Measurements from ENCODE around the gene SRR.

SRR gene

DNA sequence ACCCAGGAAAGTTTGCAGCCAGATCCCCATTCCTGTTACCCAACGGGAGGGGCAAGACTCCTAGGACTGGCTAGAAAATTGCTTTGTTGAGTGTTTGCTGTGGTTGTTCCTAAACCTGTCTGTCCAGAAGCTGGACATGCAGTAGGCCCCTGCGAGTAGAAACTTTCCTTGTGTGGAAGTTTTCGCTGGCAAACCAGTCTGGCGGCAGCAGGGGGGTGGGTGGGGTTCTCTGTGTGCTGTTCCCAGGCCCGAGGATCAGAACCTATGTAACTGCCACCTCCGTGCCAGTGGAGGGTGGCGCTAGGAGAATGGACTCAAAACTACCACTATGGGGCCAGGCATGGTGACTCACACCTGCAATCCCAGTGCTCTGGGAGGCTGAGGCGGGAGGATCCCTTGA, 42.7 kb downstream of the SRR start:
- DNase-seq: no peak

DNA sequence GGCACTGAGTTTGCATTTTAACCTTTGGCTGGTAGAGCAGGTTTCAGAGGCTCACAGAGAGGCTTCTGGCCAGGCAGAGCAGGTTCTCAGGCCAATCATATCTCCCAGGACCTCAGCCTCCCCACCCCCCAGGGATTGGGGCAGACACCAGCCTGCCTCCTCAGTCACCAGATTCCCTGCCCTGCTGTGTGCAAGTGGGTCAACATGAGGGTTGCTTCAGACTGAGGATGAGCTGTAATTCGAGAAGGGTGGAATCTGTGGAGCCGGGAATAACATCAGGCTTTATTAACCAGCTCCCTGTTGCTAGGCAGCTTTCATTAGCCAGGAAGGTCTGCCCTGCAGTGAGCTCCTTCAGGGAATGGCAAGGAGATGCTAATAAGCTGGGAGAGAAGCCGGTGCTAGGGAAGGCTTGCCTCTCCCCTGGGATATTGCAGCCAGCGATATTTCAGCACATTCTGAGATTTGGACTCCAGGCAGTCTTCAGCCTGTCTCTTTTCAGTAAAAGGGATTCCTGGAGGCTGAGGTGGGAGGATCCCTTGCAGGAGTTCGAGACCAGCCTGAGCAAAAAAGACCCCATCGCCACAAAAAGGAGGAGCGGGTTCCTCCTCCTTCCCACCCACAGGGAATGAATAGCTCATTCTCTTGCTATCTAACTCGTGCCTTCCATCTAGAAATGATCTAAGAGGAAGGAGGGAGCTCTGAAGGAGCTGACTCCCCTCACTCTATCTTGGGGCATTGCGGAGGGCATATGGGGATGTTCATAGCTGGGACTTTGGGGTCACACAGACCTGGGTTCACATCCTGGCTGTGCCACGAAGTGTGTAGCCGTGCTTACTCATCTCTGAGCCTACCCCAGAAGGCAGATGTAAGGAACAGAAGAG, 44.3 kb downstream of the SRR start:
- peak; percentile 83 for DNase-seq

DNA sequence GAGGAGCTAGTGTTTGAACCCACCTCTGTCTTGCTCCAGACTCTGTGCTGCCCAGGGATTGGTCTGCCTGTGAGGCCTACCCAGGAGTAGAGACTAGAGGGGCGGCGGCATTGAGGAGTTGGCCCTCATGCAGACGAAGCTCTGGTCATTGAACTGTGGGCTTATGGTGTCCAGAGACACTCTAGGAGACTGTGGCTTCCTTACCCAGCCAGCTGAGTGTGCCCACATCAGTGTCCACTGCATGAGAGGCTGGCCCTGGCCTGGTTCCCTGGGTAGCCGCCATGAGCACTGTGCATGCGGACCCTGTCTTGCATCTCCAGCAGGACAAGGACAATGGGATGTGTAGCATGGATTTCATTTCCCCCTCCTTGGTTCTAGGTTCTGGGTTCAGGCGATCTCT, 47.5 kb downstream of the SRR start:
- DNase-seq: no peak

DNA sequence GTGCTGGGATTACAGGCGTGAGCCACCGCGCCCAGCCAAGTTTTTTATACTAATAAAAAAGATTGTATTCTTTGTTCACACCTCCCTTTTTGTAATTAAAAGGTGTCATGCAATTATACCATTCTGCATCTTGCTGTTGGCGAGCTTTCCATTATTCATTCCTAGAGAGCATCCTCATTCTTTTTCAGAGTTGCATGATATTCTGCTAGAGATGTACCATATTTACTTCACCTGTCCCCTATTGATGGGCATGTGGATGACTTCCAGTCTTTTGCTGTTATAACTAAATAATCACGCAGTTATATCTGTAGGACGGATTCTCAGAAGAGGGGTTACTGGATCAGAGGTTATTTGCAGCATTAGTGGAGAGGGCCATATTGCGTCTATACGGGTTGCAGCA, 50.6 kb downstream of the SRR start:
- DNase-seq: no peak

DNA sequence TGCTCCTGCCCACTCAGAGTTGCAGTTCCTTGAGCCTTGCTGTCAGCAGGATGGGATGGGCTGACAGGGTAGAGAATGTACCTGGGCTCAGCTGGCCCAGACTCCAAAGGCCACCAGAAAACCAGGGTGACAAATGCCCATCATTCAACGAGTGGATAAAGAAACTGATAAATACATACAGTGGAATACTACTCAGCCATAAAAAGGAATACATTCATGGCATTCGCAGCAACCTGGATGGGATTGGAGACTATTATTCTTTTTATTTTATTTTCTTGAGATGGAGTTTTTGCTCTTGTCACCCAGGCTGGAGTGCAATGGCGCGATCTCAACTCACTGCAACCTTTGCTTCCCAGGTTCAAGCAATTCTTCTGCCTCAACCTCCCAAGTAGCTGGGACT, 53.5 kb downstream of the SRR start:
- DNase-seq: no peak

DNA sequence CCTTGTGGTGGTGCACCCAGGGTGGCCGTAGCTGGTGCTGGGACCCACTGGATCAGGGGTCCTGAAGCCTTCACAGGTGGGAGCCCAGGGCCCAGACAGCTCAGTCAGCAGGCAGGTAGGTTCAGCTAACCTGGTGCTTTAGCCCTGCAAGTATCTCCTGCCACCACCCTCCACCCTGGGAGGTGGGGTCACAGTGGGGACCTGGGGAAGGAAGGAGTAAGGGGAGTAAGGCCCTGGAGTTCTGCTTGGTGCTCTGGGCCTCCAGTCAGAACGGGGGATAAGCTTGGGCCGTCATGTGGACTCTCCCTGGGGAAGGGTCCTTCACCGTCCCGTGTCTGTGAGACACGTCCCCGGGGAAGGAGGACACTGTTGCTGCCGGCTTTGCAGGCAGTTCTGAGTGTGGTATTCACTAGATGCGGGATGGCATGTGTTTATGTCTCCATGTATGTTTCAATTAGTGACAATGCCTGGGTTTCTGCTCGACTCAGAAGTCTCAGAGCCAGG, 54.2 kb downstream of the SRR start:
- no peak for DNase-seq

DNA sequence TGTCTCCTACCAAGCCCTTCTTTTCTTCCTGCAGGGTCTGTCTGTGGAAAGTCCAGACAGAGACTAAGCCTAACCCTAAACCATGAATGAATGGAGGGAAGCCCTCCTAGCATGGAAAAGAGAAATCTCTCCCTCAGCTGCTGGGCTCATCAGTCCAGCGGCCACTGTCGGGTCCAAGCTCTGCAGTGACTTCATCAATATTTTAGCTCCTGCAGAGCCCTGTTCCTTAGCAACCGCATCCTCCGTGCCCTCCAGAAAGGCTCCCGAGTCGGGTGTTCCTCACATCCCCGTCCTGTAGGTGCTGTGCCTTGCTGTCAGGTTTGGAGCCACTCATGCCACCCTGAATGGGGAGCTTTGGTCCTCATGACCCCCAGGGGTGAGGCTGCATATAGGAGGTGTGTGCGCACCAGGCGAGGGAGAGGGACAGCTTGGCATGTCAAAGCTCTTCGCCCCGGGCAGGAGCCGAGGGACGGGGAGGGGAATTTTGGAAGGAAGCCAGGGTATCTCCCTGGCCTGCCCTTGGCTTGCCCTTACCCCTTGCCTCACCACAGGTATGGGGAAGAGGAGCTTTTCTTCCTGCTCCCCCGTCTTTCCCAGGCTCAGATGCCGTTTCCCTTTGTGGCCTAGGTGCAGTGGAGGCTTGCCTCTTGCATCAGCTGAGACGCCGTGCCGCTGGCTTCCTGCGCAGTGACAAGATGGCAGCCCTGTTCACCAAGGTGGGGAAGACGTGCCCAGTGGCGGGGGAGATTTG, 57.4 kb downstream of the SRR start:
- DNase-seq: no peak

DNA sequence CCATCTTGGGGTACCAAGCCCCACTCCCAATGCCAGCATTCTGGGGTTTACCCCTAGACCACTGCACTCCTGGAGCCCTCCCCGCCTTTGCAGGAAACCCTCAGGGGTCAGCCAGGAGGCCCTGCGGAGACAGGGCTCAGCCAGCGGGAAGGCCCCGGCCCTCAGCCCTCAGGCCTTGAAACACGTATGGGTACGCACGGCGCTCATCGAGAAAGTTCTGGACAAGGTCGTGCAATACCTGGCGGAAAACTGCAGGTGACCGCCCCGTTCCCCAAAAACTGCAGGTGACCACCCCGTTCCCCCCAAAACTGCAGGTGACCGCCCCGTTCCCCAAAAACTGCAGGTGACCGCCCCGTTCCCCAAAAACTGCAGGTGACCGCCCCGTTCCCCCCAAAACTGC, 58.3 kb downstream of the SRR start:
- no peak for DNase-seq

DNA sequence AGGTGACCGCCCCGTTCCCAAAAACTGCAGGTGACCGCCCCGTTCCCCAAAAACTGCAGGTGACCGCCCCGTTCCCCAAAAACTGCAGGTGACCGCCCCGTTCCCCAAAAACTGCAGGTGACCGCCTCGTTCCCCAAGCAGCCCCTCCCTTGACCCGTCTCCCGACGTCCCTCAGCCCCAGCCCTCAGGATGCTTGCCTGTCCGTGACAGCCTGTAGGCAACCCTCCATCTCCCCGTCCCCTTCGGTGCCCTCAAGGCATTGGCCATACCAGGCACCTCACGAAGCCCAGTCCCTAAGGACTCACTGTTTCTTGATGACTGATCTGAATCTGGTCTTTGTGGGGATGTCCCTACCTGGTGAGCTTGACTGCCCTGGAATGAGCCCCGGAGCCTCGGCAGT, 58.7 kb downstream of the SRR start:
- no peak for DNase-seq

DNA sequence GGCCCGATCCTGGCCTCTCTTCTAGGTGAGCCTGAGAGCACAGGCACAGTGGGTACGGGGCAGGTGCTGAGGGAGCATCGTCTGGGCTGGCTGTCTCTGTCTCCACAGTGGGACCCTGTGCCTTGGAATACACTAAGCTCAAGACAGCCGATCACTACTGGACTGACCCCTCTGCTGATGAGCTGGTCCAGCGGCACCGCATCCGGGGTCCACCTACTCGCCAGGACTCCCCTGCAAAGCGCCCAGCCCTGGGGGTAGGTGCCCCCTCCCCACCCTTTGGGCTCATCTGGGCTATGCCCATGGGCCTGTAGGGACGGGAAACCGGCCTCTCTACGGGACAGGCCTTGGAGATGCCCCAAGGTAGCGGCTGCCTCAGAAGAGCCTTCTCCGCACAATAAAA, 59.1 kb downstream of the SRR start:
- no peak for DNase-seq

DNA sequence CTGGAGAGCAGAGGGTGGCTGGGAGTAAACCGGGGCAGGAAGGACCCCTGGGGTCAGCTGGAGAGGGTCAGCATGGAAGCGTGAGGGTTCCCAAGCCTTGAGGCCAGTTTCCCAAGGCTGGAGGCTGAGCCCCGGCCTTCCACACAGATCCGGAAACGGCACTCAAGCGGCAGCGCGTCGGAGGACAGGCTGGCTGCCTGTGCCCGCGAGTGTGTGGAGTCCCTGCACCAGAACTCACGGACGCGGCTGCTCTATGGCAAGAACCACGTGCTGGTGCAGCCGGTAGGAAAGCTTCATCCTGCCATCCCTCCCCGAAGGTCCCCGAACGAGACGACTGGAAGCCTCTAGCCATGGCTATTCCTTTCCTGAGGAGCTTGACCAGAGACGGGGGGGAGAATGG, 59.6 kb downstream of the SRR start:
- DNase-seq: no peak

DNA sequence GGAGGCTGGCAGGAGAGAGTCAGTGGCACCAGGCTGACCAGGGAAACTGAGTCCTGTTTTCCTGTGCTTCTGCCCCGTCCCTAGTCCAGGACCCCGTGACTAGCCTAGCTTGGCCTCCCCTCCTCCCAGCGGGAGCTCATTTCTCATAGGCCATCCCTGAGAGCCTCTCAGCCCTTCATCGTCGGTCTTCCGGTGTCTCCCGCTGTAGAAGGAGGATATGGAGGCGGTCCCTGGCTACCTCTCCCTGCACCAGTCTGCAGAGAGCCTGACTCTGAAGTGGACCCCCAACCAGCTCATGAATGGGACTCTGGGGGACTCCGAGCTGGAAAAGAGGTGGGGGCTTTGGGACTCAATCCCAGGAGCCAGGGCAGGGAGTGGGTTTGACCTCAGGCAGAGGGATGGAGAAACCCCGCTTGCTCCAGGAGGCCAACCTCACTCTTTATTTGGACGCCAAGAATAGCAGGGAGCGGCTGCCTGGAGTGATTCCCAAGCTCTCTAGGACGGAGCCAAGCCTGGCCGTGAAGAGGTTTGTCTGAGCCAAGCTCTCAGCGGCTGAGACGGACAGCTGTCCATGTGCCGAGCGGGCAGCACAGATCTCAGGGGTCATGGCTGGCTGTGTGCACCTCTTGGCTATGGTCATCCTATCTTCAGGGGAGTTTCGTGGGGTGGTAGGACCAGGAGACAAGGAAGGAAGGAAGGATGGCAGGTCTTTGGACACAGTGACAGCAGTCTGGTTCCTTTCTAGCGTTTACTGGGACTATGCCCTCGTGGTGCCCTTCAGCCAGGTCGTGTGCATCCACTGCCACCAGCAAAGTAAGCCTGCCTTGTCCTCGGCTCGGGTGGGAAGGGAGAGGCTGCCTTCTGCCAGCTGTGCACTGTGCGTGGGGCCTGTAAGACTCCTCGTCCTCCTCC, 60.4 kb downstream of the SRR start:
- no peak for DNase-seq

DNA sequence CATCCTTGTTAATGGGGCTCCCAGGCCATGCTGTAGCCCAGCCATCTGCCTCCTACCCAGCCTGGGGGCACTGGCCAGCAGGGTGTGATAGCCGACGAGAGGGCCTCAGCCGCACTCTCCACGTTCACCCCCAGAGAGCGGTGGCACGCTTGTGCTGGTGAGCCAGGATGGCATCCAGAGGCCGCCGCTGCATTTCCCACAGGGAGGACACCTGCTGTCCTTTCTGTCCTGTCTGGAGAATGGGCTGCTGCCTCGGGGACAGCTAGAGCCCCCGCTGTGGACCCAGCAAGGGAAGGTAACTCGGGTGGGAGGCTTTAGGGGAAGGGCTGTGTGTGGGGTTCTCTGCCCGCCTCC, 61.0 kb downstream of the SRR start:
- no peak for DNase-seq

DNA sequence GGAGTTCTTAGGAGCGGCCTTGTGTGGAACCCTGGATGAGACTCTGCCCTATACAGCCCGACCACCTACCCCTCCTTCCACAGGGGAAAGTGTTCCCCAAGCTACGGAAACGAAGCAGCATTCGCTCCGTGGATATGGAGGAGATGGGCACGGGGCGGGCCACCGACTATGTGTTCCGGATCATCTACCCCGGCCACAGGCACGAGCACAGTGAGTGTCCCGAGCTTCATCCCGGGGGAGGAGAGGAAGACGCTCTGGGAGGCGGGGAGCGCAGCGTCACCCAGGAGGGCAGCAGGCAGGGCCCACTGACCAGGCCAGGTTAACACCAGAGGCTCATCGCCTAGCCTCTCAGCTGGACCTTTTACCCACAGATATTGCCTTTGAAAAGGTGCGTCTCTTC, 61.4 kb downstream of the SRR start:
- no peak for DNase-seq

DNA sequence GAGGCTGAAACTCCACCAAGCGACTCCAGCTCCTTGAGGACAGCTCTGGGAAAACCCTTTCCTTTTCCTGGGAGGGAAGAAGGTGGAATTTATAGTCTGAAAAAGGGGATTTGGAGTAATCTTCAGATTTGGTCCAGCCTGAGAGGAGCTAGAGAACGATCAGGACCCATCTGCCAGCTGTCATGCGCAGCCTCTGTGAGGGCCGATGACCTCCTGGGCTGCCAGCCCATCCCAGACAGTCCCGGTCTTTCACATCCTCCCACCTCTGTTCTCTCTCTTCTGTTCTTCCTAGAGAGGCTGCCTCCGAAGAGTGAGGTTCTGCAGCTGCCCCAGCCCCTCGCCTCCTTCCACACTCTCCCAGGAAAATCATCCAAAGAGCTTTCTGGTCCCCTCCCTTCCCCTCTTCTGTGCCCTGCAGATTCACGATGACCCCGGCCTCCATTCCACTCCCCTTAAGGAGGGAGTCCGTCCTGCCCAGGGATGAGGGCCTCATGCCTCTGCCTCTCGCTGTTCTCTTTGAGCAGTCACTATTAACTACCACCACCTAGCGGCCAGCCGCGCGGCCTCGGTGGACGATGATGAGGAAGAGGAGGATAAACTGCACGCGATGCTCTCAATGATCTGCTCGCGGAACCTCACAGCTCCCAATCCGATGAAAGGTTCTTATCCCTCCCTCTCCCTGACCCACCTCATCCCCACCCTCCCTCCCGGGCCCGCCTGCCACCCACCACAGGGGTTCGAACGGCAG, 63.2 kb downstream of the SRR start:
- no peak for DNase-seq

DNA sequence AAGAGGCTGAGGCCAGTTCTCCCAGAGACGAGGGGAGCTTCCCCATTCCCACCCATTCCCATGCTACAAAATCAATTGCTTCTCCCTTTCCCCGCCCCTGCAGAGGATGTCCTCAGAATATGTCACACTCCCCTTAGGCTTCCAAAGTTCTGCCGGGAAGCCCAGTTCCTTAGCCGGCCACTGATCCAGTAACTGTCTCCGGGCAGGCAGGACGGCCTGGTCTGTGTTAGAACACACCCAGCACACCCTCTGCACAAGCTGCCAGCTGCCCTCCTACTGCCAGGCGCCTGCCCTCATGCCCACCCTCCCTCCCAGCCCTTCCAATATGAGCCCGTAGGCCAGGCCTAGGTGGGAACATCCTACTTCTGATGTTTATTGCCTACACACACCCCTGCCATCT, 64.6 kb downstream of the SRR start:
- DNase-seq: no peak

DNA sequence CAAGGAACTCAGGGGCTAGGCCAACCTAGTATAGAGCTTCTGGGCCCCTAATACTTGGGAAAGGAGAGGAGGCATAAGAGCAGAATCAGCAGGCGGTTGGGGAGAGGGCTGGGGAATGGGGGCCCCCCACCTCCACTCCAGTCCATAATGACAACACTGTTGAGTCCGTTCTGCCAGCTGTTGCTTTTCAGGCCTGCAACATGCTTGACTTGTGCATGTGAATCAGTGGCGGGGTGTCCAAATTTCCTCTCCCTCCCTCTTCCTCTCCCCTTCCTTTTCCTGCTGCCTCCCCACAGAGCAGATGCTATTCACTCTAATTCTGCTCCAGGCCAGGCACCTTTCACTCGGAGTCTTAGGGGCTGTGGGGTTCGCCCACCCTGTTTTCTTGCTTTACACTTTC, 65.3 kb downstream of the SRR start:
- DNase-seq: no peak

DNA sequence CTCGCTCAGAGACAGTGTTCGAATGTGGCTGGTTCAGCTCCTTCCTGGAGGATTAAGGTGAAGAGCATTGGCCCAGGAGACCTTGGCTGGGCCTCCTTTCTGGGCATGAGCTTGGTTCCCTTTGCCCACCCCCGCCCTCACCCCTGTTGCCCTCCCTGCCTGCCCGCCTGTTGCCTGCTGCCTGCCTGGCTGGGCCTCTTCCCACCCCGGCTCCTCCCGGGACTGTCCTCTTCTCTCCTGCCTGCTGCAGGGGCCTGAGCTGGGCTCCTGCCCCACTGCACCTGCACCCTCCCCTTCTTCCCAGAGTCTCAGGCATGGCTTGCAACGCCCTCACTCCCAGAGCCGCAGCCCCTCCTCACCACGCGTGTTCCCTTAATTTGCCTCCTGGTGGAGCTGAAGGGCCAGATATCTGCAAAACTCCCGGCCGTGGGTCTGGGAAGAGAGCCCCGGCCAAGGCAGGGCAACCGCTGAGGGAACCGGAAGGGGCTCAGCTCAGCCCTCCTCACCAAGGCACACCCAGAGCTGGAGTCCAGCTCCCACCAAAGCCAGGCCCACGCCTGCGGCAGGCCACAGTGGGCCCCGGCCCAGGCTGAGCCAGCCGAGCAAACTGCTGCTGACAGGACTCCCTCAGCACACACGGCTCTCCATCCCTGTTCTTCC, 65.9 kb downstream of the SRR start:
- no peak for DNase-seq

DNA sequence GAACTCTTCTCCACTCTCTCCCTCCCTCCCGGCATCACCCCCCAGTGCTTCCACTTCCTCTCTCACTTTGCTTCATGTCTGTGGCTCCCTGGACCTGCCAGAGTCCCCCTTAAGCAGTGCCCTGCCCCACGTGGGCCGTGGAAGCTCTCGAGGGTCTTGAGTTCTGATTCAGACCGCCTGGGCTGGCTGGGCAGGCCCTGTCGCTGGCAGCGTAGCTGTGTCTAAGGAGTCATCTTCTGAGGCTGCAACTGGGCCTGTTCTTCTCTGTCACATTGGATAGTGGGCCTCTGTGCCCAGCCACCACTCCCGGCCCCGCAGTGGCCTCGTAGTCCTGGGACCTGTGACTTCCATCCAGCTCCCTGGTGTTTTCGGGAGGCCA, 66.5 kb downstream of the SRR start:
- no peak for DNase-seq

DNA sequence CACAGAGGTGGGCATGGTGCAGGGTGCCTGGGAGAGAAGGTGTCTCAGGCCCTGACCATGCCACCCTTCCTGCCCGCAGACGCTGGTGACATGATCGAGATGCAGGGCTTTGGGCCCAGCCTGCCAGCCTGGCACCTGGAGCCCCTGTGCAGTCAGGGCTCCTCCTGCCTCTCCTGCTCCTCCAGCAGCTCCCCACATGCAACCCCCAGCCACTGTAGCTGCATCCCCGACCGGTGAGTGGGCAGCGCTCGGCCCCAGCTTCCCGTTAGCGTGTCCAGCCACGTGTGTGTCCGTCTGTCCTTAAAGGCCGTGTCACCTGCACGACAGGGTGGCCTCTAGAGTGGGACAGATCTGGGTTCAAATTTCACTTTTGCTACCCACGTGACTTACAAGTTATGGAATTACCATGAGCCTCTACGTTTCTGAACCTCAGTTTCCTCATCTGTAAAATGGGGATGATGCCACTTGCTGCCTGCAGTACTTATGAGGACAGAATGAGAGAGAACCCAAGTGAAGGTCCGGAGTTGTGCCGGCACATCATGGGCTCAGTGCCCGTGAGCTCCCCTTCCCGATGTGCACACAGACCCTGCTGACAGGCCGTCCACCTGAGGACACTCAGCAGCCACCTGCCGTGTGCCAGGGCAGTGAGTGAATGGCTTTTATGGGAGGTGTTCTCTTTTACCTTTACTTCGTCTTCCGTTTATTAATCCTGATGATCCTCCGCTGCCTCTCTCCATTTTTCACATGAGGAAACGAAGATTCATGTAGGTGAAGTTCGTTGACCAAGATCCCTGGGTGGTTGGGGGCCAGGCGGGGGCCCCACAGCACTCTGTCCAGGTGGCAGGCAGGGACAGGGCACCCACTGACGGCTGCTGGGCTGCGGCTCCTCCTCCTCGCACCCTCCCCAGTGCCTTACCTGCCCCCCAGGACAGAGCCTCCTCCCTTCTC, 67.7 kb downstream of the SRR start:
- DNase-seq: no peak

DNA sequence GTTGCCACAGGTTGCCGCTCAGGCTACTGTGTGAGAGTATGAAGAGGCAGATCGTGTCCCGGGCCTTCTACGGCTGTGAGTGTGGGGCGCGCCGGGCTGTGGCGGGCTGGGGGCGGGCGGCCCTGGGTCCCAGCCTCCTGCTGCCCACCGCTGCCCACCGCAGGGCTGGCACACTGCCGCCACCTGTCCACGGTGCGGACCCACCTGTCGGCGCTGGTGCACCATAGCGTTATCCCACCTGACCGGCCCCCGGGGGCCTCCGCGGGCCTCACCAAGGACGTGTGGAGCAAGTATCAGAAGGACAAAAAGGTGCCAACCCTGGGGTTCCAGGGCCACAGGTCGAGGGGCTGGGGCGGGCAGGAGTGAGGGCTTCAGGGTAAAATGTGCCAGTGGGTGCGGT, 68.4 kb downstream of the SRR start:
- no peak for DNase-seq
